SU-DHL-6 (cell line): ENCODE data around the gene FBXO17.

Source experiments
- EZH2phosphoT487 ChIP-seq: fragments of 200-600 bp; sonication (generic), shearing (Covaris generic); conservative IDR thresholded peaks from 2 replicates; pipeline ENCODE4 v1.6.1; 2018; ENCODE audit warnings: mild to moderate bottlenecking, antibody characterized with exemption, low read length, moderate library complexity, mixed read lengths
- TF ChIP-seq, protein P1 (sequence below): fragments of 200-600 bp; sonication (generic); IDR thresholded peaks from one replicate; pipeline ENCODE4 v1.5.1; 2017; ENCODE audit warnings: antibody characterized with exemption, mild to moderate bottlenecking, low read length, moderate library complexity; ENCODE audit not compliant: insufficient read depth, poor library complexity, severe bottlenecking

DNA sequence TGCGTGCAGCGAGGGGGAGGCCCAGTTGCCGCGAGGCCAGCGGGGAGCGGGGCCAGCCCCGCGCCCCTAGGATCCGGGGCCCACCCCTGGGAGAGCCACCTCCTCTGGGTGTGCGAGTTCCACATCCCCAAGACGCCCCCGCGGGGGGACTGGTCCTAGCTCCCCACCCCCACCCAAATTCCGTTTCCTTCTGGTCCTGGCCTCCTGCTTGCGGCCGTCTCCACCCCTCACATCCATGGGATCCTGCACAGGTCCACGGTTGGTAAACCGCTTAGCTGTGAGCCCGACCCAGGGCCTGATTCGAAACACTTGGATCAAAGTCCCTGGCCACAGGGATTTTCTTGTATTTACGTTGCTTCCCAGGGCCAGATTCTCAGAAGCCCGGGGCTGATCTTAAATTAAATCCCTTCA is 324 bp upstream of the FBXO17 start:
- TF ChIP-seq, protein P1, sequence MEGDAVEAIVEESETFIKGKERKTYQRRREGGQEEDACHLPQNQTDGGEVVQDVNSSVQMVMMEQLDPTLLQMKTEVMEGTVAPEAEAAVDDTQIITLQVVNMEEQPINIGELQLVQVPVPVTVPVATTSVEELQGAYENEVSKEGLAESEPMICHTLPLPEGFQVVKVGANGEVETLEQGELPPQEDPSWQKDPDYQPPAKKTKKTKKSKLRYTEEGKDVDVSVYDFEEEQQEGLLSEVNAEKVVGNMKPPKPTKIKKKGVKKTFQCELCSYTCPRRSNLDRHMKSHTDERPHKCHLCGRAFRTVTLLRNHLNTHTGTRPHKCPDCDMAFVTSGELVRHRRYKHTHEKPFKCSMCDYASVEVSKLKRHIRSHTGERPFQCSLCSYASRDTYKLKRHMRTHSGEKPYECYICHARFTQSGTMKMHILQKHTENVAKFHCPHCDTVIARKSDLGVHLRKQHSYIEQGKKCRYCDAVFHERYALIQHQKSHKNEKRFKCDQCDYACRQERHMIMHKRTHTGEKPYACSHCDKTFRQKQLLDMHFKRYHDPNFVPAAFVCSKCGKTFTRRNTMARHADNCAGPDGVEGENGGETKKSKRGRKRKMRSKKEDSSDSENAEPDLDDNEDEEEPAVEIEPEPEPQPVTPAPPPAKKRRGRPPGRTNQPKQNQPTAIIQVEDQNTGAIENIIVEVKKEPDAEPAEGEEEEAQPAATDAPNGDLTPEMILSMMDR = no peak
- no peak for TF ChIP-seq EZH2phosphoT487
